T-helper 17 cell (primary cell): ENCODE results near the gene SMG9. TPM values are rescaled to one million over a fixed set of nuclear protein-coding genes. Genes with fewer than 3 reads are reported as not detected.
A peak's percentile ranks its signal among the peaks of the same experiment; 100 is the strongest.

Experiments
- ATAC-seq: fragments of 150-1000 bp; cut with Tn5 transposase; 2 replicates; pipeline ENCODE4 v1.10.0; 2021; ENCODE audit warnings: mild to moderate bottlenecking, moderate library complexity
- DNase-seq, 3 donors: peaks; one replicate each; pipeline versions ENCODE4 v3.0.0 to v3.0.0-alpha.2; 2020 to 2021
- H3K9me3 ChIP-seq: one replicate; pipeline ENCODE4 v1.7.0; 2013; ENCODE audit warnings: low read length, mild to moderate bottlenecking; ENCODE audit not compliant: control insufficient read depth, poor library complexity, severe bottlenecking
- H3K27ac Mint-ChIP-seq: one replicate; pipeline ENCODE4 v1.8.0; 2022; ENCODE audit warnings: mild to moderate bottlenecking, moderate library complexity, mixed read lengths
- H3K27me3 Mint-ChIP-seq: one replicate; pipeline ENCODE4 v1.8.0; 2022; ENCODE audit warnings: mixed read lengths
- H3K36me3 Mint-ChIP-seq: one replicate; pipeline ENCODE4 v1.8.0; 2022; ENCODE audit warnings: low read depth, mixed read lengths
- H3K4me1 Mint-ChIP-seq: one replicate; pipeline ENCODE4 v1.8.0; 2022; ENCODE audit warnings: mild to moderate bottlenecking, mixed read lengths
- H3K4me3 Mint-ChIP-seq: one replicate; pipeline ENCODE4 v1.8.0; 2022; ENCODE audit warnings: mild to moderate bottlenecking, moderate library complexity, mixed read lengths
- total RNA-seq, 4 donors: library from RNA in 2 of 4; stranded (reverse) in 2 of 4; gene quantifications; one replicate each; pipeline ENCODE4 v1.2.3 and lab custom pipeline; 2022 to 2026

The SMG9 gene
- total RNA-seq, 2 donors from 2014 or later = 35.6 to 44.4 TPM

DNA sequence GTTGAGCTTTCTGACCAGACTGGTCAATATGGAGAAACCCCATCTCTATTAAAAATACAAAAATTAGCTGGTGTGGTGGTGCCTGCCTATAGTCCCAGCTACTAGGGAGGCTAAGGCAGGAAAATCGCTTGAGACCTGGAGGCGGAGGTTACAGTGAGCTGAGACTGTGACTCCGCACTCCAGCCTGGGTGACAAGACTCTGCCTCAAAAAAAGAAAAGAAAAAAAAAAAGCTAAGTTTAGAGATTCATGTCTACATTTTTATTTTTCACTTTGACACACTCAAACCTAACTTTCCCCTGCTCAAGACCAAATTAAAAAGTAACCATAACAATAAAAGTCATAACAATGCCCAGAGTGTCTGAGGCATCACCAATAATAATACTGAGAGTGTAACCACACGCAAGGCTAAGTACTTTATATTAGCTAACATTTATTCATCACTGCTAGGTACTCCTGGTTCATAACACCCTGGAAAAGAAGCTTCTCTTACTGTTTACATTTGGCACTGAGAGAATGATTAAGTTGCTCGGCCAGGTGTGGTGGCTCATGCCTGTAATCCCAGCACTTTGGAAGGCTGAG, 33.2 kb downstream of the SMG9 start:
- H3K4me3 Mint-ChIP-seq = no peak overlapping the region
- H3K27me3 Mint-ChIP-seq = no peaks in the 10 kb centered on the region
- peaks cover 2% of the 10 kb centered on the region for H3K4me1 Mint-ChIP-seq
- no peak for ATAC-seq
- no peak overlapping the region for H3K27ac Mint-ChIP-seq
- H3K9me3 ChIP-seq = no peaks in the 10 kb centered on the region
- no peaks in the 10 kb centered on the region for H3K36me3 Mint-ChIP-seq
- DNase-seq = no peak

DNA sequence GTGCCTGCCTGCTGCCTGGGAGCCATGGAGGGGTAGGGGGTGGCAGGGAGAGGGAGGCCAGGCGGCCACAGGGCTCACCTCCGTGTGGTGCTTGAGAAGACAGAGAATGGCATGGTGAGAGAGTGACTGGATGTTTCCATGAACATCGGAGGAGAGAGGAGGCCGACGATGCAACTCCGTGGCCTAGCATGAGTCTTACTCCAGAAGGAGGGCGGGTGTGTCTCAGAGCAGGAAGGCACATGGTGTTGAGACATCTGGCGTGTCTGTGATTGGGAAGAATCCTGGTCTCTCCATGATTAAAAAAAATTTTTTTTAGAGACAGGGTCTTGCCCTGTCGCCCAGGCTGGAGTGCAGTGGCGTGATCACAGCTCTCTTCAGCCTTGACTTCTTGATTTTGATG, 33.8 kb downstream of the SMG9 start:
- Mint-ChIP-seq H3K36me3 (no peaks in the 10 kb centered on the region), H3K4me3 (no peak overlapping the region), H3K27ac (no peak overlapping the region), H3K27me3 (peaks cover 4% of the 10 kb centered on the region), H3K4me1 (peaks cover 2% of the 10 kb centered on the region)
- H3K9me3 ChIP-seq = no peaks in the 10 kb centered on the region
- ATAC-seq = no peak
- DNase-seq = no peak

DNA sequence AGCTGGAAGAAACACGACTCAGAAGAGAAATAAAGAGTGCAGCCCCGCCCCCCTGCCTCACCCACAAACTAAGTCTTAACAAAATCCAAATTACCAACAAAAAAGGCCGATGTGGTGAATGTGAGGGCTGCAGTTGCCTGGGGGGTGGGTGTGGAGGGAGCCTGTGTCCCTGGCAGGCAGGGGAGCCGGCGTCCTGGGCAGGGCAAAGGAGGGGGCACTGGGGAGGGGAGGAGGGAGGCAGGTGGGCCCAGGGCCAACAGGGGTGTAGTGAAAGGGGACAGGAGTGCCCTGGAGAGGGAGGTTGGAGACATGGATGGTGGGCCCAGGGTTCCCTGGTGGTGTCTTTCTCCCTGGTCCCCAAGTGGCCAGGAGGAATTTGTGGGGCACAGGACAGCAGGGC, 34.8 kb downstream of the SMG9 start:
- Mint-ChIP-seq H3K36me3 (no peaks in the 10 kb centered on the region), H3K27ac (no peak overlapping the region), H3K4me1 (peaks cover under 1% of the 10 kb centered on the region), H3K4me3 (no peak overlapping the region), H3K27me3 (peaks cover 7% of the 10 kb centered on the region)
- DNase-seq = no peak
- H3K9me3 ChIP-seq = no peaks in the 10 kb centered on the region
- no peak for ATAC-seq

DNA sequence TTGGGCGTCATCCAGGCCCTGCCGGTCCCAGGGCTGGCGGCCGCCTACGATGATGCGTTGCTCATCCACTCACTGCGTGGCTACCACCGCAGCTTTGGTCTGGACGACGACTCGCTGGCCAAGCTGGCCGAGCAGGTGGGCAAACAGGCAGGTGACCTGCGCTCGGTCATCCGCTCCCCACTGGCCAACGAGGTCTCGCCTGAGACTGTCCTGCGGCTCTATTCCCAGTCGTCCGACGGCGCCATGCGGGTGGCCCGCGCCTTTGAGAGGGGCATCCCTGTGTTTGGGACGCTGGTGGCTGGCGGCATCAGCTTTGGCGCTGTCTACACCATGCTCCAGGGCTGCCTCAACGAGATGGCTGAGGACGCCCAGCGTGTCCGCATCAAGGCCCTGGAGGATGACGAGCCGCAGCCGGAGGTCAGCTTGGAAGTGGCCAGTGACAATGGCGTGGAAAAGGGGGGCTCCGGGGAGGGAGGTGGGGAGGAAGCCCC, 35.3 kb downstream of the SMG9 start:
- Mint-ChIP-seq H3K27ac (no peak overlapping the region), H3K36me3 (peaks cover 2% of the 10 kb centered on the region), H3K4me1 (peaks cover 2% of the 10 kb centered on the region), H3K27me3 (peaks cover 11% of the 10 kb centered on the region), H3K4me3 (no peak overlapping the region)
- DNase-seq (no peak), ATAC-seq (no peak)
- no peaks in the 10 kb centered on the region for H3K9me3 ChIP-seq

DNA sequence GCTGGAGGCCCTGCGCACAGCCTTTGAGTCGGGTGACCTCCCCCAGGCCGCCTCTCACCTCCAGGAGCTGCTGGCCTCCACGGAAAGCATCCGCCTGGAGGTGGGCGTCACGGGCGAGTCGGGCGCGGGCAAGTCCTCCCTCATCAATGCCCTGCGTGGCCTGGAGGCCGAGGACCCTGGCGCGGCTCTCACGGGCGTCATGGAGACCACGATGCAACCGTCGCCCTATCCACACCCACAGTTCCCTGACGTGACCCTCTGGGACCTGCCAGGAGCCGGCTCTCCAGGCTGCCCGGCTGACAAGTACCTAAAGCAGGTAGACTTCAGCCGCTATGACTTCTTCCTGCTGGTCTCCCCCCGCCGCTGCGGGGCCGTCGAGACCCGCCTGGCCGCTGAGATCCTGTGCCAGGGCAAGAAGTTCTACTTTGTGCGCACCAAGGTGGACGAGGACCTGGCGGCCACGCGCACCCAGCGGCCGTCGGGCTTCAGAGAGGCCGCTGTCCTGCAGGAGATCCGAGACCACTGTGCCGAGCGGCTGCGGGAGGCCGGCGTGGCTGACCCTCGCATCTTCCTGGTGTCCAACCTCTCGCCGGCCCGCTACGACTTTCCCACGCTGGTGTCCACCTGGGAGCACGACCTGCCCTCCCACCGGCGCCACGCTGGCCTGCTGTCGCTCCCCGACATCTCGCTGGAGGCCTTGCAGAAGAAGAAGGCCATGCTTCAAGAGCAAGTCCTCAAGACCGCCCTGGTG, 36.0 kb downstream of the SMG9 start:
- no peaks in the 10 kb centered on the region for H3K9me3 ChIP-seq
- peaks cover 2% of the 10 kb centered on the region for H3K4me1 Mint-ChIP-seq
- H3K27ac Mint-ChIP-seq = no peak overlapping the region
- no peak for DNase-seq
- H3K27me3 Mint-ChIP-seq = peaks cover 11% of the 10 kb centered on the region
- no peak overlapping the region for H3K4me3 Mint-ChIP-seq
- no peak for ATAC-seq
- peaks cover 2% of the 10 kb centered on the region for H3K36me3 Mint-ChIP-seq

DNA sequence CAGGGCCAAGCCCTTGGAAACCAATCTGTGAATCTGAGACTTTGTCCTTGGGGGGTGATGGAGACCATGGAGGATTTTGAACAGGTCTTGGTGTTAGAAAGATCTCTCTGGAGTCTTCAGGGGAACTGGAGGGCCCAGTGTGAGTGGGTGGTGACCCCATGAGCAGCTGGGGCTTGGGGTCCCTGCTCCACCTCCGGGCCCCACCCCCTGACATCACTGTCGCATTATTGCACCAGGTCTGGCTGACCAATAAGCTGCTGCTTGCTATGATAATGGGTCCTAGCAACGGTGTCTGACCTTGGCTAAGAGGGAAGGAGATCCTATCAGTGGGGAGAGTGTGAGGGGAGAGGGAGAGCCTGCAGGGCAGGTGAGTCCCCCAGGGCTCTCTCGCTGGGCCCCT, 39.0 kb downstream of the SMG9 start, which contains the start of gene IRGC:
IRGC (plus strand) TSS at position 301 of the 400 bp plus-strand sequence. CDS start 2,483 bp downstream, outside the sequence.
- ATAC-seq = no peak
- Mint-ChIP-seq H3K4me3 (no peak within 1 kb of the TSS), H3K27me3 (peaks cover 33% of the 10 kb centered on the region), H3K4me1 (peaks cover 2% of the 10 kb centered on the region), H3K36me3 (peaks cover 2% of the 10 kb centered on the region), H3K27ac (peak within 1 kb of the TSS; percentile 37)
- no peak for DNase-seq
- no peaks in the 10 kb centered on the region for H3K9me3 ChIP-seq

DNA sequence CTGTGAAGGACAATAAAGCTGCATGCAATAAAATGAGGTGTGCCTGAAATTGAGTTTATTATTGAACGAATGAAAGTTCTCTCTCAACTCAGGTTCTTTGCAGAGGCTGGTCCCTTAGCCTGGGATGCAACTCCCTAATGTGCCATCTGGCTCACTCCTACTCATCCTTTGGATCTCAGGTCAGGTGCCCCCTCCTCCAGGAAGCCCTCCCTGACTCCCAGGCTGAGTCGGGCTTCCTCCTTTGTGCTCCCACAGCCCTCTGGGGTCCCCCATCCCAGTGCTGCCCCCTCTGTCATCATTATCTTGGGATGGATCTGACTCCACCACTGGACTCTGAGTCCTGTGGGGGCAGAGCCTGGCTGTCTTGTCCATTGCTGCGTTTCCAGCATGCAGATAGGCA, 41.6 kb downstream of the SMG9 start:
- Mint-ChIP-seq H3K27me3 (peaks cover 33% of the 10 kb centered on the region), H3K4me1 (peaks cover 2% of the 10 kb centered on the region), H3K4me3 (no peak overlapping the region), H3K27ac (no peak overlapping the region), H3K36me3 (peaks cover 2% of the 10 kb centered on the region)
- no peak for ATAC-seq
- no peak for DNase-seq
- H3K9me3 ChIP-seq = no peaks in the 10 kb centered on the region

DNA sequence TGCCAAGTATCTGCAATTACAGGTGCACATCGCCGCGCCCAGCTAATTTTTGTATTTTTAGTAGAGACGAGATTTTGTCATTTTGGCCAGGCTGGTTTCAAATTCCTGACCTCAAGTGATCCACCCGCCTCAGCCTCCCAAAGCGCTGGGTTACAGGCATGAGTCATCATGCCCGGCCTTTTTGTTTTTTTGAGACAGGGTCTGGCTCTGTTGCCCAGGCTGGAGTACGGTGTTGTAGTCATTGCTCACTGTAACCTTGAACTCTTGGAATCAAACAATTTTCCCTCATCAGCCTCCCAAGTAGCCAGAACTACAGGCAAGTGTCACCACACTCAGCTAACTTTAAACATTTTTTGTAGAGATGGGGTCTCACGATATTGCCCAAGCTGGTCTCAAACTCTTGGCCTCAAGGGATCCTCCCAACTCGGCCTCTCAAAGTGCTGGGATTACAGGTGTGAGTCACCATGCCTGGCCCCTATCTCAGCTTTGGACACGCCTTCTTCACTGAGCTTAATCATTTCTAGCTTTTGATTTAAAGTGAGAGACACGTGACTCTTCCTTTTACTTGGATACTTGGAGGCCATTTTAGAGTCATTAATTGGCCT, 42.9 kb downstream of the SMG9 start:
- ATAC-seq (no peak), DNase-seq (no peak)
- H3K27me3 Mint-ChIP-seq = peaks cover 33% of the 10 kb centered on the region
- no peak overlapping the region for H3K4me3 Mint-ChIP-seq
- peaks cover 2% of the 10 kb centered on the region for H3K4me1 Mint-ChIP-seq
- peak overlapping the region; percentile 39 for H3K27ac Mint-ChIP-seq
- no peaks in the 10 kb centered on the region for H3K9me3 ChIP-seq
- H3K36me3 Mint-ChIP-seq = peaks cover 2% of the 10 kb centered on the region

DNA sequence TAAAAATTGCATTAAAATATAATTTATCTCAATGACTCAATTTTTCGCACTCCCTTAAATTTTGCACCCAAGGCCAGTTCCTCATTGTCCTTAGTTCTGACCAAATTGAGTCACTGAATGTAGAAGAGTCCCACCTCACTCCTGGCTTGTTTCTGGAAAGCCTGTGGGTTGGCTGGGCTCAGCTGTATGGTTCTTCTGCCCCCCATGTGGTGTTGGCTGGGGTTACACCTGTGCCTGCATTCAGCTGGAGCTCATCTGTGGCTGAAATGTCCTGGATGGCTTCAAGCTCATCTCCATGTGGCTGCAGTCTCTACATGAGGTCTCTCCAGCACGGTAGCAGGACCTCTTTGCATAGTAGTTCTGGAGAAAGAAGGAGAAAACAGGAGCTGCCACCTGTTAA, 46.0 kb downstream of the SMG9 start:
- no peaks in the 10 kb centered on the region for H3K9me3 ChIP-seq
- H3K27me3 Mint-ChIP-seq = peaks cover 22% of the 10 kb centered on the region
- no peak overlapping the region for H3K4me3 Mint-ChIP-seq
- no peak for DNase-seq
- no peak for ATAC-seq
- H3K4me1 Mint-ChIP-seq = no peaks in the 10 kb centered on the region
- H3K27ac Mint-ChIP-seq = no peak overlapping the region
- no peaks in the 10 kb centered on the region for H3K36me3 Mint-ChIP-seq

DNA sequence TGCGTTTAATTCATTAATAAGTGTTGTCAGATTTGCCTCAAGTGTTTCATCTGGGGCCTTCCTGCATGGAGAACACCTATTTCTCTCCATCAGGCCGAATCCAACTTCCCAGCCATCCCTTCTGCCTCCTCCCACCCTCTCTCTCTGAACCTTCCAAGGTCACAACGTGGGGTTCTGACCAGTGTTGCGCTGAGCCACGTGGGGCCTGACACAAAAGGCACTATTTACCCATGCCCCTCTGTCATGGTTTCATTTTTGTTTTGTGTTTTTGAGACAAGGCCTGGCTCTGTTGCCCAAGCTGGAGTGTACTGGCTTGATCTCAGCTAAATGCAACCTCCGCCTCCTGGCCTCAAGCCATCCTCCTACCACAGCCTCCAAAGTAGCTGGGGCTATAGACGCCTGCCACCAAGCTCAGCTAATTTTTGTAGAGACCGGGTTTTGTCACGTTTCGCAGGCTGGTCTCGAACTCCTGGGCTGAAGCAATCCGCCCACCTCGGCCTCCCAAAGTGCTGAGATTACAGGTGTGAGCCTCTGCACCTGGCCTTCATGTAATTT, 47.5 kb downstream of the SMG9 start:
- Mint-ChIP-seq H3K27me3 (peaks cover 12% of the 10 kb centered on the region), H3K4me3 (no peak overlapping the region), H3K36me3 (no peaks in the 10 kb centered on the region), H3K4me1 (peaks cover 3% of the 10 kb centered on the region), H3K27ac (no peak overlapping the region)
- DNase-seq = no peak
- H3K9me3 ChIP-seq = no peaks in the 10 kb centered on the region
- no peak for ATAC-seq

DNA sequence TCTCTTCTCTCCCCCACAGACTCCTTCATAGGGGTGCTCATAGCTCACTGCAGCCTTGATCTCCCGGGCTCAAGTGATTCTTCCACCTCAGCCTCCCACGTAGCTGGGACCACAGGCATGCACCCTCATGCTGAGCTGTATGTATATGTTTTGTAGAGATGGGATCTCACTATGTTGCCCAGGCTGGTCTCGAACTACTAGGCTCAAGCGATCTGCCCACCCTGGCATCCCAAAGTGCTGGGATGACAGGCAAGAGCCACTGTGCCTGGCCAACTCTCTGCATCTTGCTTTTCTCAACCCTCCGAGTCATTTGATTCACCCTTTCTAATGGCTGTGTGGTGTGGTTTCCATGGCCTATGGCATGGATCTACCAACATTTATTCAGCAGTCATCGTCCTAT, 49.0 kb downstream of the SMG9 start:
- Mint-ChIP-seq H3K4me1 (peaks cover 8% of the 10 kb centered on the region), H3K36me3 (no peaks in the 10 kb centered on the region), H3K27me3 (no peaks in the 10 kb centered on the region), H3K27ac (no peak overlapping the region), H3K4me3 (no peak overlapping the region)
- DNase-seq = no peak
- no peak for ATAC-seq
- no peaks in the 10 kb centered on the region for H3K9me3 ChIP-seq

DNA sequence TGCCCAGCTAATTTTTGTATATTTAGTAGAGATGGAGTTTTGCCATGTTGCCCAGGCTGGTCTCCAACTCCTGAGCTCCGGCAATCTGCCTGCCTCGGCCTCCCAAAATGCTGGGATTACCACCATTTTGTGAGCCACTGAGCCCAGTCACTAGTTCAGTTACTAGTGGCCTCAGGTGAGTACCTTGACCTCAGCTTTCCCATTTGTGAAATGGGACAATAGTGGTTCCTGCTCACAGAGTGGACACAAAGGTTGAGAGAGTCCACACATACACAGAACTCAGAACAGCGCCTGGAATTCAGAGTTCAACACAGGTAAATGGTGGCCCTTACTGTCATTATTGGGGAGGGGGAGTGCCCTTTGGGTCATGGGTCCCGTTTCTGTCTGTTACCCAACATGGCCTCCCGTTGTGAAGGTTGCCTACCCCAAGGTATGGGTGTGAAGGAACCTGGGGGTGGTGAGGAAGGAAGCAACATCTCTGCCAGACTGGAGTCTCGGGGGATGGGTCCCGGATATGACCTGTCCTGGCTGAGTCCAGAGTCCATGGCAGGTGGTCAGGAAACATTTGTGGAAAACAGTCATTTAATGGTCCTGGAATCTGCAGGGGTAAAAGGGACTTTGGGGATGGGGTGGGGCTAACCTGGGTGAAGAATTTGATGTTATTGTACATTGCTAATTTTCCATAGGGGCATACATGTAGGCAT, 50.6 kb downstream of the SMG9 start:
- Mint-ChIP-seq H3K4me1 (peaks cover 17% of the 10 kb centered on the region), H3K36me3 (no peaks in the 10 kb centered on the region), H3K27me3 (no peaks in the 10 kb centered on the region), H3K4me3 (no peak overlapping the region), H3K27ac (no peak overlapping the region)
- no peak for ATAC-seq
- DNase-seq = no peak
- no peaks in the 10 kb centered on the region for H3K9me3 ChIP-seq
